DMS 273 (cell line): ENCODE results near the gene ZNF552.
A peak's percentile ranks its signal among the peaks of the same experiment; 100 is the strongest.
"Not testable (repeated sequence)": the region's sequence is repeated elsewhere in the genome, so short reads cannot be mapped to it uniquely, and the experiment has no call there.

Source experiments
- DNase-seq: peaks from one replicate; lab custom pipeline; 2025; ENCODE audit not compliant: unreplicated experiment; lab: John Stamatoyannopoulos, UW

The ZNF552 gene

DNA sequence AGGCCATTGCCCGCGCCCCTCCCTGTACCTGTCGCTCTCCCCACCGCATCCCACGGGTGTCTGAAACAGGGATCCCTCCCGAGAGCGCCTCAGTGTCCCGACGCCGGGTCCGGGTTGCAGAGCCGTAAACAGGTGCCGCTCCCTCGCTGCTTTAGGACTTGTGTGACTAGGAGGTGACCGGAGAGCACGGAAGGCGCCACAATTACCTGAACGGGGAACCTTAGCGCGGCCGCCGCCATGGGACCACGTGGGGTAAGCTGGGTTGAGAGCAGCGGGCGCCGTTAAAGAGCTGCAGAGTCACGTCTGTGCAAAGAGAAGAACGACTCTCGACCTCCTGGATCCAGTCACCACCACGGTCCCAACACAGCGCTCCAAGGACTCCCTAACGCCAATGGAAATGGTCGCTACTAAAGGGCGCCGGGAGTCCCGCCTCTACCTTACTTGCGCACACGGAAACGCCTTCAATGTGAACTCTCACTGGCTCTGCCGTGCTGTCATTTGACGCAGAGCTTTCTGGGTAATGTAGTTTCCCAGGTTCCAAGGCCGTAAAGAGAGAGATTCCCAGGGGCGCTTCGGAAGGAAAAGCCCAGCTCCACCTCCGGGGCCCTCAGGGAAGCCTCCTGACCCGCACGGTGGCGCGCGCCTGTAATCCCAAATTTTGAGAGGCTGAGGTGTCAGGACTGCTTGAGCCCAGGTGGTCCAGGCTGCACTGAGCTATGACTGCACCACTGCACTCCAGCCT, at the start of gene ZNF552:
ZNF552 (minus strand) TSS at position 409 of the 742 bp plus-strand sequence; CDS start at position 239, 170 bp downstream.
- DNase-seq = peak; percentile 98

DNA sequence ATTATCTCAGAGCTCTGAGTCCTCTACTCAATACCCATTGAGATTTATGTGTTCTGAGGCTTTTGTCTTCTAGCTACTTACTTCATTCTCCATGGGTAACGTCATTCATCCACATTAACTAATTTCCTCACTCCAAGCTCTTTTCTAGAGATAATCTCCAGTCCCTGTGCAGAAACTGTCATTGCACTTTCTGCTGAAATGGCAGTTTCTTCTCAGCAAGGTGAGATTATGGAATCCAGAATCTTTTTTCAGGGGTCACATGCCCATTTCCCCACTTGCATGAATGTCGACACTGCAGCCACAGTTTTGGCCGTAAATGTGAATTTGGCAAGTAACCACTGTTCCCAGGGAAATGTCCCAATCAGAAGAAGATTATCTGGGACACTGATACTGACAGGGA, 47.6 kb upstream of the ZNF552 start:
- not testable (repeated sequence) for DNase-seq

DNA sequence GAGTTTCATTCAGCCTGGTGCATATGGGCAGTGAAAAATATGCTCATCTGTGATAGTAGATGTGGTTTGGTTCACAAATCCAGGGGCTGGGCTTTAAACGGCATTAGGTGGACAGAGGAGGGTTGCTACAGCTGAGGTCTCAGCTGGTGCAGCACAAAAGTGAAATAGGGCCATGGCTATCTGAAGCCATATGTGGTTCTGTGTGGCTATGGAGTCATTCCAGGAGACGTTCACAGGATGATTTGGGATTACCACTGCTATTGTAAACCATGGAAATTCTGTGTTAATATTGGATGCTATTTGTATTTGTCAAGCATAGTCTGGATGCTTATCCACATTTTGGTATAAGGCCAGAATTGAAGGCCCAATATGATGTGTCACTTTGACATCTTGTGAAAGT, 39.4 kb upstream of the ZNF552 start:
- not testable (repeated sequence) for DNase-seq

DNA sequence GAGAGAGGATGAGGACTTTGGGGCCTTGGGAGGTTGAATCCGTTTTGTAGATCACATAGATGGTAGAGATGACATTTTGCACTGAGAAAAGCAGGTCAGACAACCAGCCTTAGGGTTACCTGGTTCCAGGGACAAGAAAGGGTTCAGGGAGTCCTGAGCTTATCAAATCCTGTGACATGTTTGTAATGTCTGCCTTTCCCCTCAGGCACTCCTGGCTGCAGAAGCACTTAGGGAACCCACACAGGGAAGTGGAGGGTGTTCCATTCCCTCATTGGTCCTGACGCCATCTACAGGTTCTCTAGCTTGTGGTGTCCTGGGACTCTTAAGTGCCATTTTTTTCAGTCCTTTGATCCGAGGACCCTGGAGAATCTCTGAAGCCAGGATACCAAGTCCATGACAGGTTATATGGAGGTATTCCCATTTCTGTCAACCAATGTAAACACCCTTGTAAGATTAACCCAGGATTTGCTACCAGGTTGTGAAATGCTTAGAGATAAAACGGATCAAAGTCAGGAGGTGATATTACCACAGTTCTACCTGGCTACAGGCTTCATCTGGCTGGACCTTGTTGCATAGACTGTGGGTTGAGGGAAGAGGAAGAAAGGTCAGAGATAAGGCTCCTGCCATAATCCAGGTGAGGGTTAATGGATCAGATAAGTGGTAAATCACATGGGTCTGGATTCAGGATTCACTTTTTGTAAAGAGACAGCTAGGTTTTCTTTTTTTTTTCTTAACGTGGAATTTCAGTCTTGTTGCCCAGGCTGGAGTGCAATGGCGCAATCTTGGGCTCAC, 37.3 kb upstream of the ZNF552 start:
- not testable (repeated sequence) for DNase-seq

DNA sequence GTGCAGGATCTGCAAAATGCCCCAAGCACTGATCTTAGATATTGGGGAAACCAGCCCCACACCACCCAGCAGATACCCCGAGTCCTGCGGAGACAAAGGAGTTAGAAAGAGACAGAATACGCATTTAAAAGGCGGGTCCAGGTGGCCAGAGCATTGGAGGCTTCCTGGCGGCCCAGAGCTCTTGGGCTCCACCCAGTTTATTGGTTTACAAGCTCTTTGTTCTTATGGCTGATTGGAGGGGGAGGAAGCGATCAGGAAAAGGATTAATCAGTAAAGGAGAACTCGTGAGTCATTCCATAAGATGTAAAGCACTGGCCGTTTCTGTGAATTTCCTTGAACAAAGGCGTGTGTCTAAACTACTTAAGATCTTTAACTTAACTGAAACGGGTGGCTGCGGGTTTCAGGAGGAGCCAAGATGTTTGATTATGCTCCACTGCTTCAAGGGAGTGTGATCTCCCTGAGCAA, 35.9 kb upstream of the ZNF552 start:
- peak; percentile 34 for DNase-seq

DNA sequence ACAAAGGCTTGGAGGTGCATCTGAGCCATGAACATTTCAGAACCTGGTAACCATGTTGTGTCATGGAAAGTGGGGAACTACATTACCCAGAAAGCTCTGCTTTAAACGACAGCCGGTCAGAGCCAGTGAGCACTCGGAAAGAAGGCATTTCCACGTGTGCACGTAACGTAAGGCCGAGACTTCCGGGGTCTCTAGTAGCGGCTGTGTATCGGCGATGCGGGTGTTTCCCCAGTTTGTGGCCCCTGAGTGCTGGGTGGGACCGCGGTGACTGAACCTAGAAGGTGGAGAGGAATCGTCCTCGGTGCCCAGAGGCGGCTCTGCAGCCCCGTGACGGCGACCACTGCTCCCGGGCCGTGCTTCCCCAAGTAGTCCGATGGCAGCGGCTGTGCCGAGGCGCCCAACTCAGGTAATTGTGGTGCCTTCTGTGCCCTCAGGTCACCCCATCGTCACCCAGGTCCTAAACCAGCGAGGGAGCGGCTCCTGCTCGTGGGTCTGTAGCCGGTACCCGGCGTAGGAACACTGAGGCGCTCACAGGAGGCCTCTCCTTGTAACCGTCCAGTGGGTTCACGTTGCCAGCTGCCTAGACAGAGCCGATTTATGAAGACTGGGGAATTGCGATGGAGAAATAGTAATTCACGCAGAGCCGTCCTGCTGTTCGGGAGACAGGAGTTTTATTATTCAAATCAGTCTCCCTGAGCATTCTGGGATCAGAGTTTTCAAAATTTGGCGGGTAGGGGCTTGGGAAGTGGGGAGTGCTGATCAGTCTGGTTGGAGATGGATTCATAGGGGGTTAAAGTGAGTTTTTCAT, 35.2 kb upstream of the ZNF552 start, which contains the start of gene ZNF587:
ZNF587 (plus strand) TSS at position 194 of the 808 bp plus-strand sequence; CDS start at position 374, 180 bp downstream.
- DNase-seq = peak; percentile 93

DNA sequence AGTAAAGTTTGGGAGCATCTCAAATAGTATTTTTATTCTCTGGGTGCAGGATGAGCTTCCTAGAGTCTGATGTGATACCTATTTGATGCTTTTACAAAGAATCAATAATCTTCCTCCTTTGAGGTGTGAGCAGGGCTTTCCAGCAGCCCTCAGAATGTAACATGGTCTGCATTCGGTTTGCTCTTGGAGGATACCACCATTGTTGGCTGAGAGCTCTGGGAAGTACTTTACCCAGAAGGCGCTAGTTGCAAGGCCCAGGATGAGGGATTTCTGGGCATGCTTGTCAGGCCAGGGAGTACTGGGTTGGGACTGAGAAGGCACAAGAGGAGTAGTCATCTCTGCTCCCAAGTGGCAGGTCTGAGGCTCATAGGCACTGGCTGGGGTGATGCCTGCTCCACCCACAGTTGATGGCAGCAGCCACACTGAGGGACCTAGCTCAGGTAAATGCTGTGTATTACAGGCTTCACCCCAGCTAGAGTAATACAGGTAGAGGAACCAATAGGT, 34.5 kb upstream of the ZNF552 start:
- peak; percentile 39 for DNase-seq

DNA sequence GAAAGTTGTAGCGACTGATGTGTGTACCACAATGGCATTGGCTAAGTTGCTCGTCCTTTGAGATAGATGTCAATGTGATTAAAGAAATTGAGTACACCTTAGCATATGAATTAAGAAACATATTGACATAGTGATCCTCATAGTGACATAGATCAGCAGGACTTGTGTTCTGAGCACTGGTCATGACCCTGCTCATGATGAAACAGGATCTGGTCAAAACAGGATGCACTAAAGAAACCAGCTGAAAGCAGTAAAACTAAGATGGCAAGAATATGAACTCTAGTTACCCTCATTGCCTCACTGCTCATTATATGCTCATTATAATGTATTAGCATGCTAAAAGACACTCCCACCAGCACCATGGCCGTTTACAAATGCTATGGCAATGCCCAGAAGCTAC, 32.5 kb upstream of the ZNF552 start:
- not testable (repeated sequence) for DNase-seq

DNA sequence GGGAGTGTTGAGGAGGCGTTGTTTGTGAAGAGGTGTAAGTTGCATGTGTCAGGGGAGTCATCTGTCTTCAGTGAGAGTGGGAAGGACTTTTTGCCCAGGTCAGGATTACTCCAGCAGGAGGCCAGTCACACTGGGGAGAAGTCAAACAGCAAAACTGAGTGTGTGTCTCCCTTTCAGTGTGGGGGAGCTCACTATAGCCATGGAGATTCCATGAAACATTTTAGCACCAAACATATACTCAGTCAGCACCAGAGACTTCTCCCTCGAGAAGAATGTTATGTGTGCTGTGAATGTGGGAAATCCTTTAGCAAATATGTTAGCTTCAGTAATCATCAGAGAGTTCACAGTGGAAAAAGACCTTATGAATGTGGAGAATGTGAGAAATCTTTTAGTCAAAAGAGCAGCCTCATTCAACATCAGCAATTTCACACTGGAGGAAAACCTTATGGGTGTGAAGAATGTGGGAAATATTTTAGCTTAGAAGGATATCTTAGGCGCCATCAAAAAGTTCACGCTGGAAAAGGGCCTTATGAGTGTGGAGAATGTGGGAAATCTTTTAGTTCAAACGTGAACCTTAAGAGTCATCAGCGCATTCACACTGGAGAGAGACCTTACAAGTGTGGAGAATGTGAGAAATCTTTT, 26.5 kb upstream of the ZNF552 start:
- no peak for DNase-seq

DNA sequence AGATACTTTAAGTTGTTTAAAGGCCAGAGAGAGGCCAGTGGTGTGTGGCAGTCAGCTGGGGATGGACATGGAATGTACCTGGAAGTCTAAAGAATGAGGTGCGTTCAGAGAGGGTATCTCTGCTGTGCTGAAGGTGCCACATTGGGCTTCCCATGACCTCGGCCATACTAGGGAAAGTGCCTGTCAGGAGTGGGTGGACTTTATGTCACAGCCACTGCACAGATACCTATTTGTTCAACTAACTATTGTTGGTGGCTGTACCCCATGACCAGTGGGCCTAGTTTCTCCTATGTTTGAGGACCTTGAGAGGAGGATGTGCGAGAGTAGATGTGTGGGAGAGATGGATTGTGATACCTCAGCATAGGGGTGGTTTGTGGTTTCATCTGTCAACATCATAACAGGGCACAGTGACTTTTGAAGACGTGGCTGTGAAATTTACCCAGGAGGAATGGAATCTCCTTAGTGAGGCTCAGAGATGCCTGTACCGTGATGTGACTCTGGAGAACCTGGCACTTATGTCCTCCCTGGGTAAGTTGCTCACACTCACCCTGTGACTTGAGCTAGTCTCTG, 24.0 kb upstream of the ZNF552 start:
- DNase-seq = not testable (repeated sequence)

DNA sequence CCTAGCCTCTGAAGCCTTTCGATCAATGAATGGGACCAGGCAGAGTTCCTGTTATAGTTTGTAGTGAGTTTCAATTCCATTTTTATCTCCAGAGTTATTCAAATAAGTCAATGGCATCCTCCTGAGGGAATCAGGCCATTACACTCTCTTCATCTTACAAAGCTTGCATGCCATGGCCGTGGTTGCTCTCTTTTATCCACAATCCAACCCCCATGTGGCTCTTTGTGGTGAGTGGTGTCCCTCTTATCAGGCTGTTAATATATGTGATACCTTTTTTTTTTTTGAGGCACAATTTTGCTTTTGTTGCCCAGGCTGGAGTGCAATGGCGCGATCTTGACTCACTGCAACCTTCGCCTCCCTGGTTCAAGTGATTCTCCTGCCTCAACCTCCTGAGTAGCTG, 22.3 kb upstream of the ZNF552 start:
- not testable (repeated sequence) for DNase-seq

DNA sequence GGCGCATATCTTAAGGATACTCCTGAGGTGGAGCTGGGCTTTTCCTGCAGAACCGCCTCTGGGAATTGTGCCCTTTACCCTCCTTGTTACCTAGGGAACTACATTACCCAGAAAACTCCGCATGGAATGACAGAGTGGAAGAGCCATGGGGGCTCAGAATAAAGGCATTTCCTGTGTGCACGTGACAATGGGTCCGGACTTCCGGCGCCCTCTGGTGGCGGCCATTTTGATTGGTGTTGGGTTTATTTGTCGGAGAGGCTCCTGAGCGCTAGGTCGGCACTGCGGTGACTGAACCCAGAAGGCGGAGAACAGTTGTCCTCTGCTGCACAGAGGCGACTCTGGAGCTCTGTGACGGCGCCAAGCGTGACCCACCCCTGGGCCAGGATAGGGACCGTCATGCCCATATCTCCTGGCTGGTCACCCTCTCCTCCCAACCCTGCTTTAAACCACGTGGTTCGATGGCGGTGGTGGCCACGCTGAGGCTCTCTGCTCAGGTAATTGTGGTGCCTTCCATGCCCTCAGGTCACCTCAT, 15.4 kb upstream of the ZNF552 start, which contains the start of gene ZNF587B:
ZNF587B (plus strand) TSS at position 229 of the 532 bp plus-strand sequence; CDS start at position 459, 230 bp downstream.
- DNase-seq = peak; percentile 58

DNA sequence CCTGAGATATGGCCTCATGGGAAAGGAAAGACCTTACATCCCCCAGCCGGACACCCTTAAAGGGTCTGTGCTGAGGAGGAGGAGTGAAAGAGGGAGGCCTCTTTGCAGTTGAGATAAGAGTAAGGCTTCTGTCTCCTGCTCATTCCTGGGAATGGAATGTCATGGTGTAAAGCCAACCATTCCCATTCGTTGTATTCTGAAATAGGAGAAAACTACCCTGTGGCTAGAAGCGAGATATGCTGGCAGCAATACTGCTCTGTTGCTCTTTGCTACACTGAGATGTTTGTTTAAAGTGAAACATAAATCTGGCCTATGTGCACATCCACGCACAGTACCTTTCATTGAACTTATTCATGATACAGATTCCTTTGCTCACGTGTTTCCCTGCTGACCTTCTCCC, 14.6 kb upstream of the ZNF552 start:
- no peak for DNase-seq

DNA sequence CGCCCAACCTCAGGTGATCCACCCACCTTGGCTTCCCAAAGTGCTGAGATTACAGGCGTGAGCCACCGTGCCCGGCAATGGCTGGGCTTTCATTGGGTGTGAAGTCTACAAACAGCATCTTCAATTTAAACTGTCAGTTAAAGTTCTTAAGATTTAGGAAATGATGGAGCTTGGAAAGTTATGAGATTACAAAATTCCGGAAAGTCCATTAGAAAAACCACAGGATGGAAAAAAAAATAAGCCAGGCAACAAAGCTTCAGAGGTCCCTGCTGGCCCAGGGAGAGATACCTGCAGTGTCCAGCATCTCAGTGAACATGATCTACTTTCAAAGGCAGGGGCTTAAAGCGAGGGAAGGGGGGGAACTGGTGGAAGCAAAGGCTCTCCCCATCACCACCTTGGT, 10.8 kb upstream of the ZNF552 start:
- no peak for DNase-seq

DNA sequence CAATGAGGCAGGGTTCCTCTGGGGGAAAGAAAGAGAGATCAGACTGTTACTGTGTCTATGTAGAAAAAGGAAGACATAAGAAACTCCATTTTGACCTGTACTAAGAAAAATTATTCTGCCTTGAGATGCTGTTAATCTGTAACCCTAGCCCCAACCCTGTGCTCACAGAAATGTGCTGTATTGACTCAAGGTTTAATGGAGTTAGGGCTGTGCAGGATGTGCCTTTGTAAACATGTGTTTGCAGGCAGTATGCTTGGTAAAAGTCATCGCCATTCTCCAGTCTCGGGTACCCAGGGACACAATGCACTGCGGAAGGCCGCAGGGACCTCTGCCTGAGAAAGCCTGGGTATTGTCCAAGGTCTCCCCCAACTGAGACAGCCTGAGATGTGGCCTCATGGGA, 8.9 kb upstream of the ZNF552 start:
- DNase-seq = not testable (repeated sequence)

DNA sequence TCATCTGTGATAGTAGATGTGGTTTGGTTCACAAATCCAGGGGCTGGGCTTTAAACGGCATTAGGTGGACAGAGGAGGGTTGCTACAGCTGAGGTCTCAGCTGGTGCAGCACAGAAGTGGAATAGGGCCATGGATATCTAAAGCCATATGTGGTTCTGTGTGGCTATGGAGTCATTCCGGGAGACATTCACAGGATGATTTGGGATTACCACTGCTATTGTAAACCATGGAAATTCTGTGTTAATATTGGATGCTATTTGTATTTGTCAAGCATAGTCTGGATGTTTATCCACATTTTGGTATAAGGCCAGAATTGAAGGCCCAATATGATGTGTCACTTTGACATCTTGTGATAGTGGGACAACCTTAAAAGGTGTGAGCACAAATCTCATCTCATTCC, 8.4 kb upstream of the ZNF552 start:
- not testable (repeated sequence) for DNase-seq

DNA sequence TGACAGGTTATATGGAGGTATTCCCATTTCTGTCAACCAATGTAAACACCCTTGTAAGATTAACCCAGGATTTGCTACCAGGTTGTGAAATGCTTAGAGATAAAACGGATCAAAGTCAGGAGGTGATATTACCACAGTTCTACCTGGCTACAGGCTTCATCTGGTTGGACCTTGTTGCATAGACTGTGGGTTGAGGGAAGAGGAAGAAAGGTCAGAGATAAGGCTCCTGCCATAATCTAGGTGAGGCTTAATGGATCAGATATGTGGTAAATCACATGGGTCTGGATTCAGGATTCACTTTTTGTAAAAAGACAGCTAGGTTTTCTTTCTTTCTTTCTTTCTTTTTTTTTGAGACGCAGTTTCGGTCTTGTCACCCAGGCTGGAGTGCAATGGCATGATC, 6.8 kb upstream of the ZNF552 start:
- not testable (repeated sequence) for DNase-seq

DNA sequence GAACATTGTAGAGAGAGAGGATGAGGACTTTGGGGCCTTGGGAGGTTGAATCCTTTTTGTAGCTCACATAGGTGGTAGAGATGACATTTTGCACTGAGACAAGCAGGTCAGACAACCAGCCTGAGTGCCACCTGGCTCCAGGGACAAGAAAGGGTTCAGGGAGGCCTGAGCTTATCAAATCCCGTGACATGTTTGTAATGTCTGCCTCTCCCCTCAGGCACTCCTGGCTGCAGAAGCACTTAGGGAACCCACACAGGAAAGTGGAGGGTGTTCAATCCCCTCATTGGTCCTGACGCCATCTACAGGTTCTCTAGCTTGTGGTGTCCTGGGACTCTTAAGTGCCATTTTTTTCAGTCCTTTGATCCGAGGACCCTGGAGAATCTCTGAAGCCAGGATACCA, 6.4 kb upstream of the ZNF552 start:
- DNase-seq = not testable (repeated sequence)

DNA sequence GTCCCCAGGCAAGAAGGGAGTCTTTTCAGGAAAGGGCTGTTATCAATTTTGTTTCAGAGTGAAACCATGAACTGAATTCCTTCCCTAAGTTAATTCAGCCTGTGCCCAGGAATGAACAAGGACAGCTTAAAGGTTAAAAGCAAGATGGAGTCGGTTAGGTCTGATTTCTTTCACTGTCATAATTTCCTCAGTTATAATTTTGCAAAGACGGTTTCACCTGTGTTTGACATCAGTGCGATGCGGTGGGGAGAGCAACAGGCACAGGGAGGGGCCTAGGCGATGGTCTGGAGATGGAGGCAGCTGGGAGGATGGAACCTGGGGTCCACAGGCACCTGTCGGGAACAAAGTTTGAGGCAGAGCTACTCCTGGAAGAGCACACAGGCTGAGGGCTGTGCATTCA, 5.9 kb upstream of the ZNF552 start:
- DNase-seq = no peak
